HUES6 (cell line): ENCODE measurements around the gene CDK11B.

Source experiments
- H3K27ac ChIP-seq: 2 replicates; pipeline ENCODE4 v1.7.0; 2013; ENCODE audit warnings: low read depth, mild to moderate bottlenecking, low read length, inconsistent platforms
- H3K27me3 ChIP-seq: 2 replicates; pipeline ENCODE4 v1.6.1; 2013; ENCODE audit warnings: low read length; ENCODE audit not compliant: control insufficient read depth, insufficient read depth
- H3K36me3 ChIP-seq: 2 replicates; pipeline ENCODE4 v1.6.1; 2013; ENCODE audit warnings: low read length; ENCODE audit not compliant: control insufficient read depth, insufficient read depth
- H3K4me1 ChIP-seq: 2 replicates; pipeline ENCODE4 v1.6.1; 2013; ENCODE audit warnings: low read length; ENCODE audit not compliant: control insufficient read depth, insufficient read depth
- H3K4me3 ChIP-seq: 2 replicates; pipeline ENCODE4 v1.5.1; 2013; ENCODE audit warnings: low read depth, low read length
- H3K9ac ChIP-seq: one replicate; pipeline ENCODE4 v1.6.1; 2013; ENCODE audit warnings: mild to moderate bottlenecking, low read length
- H3K9me3 ChIP-seq: 2 replicates; pipeline ENCODE4 v1.6.1; 2013; ENCODE audit warnings: low read depth, low read length; ENCODE audit not compliant: control insufficient read depth, insufficient read depth

The CDK11B gene

DNA sequence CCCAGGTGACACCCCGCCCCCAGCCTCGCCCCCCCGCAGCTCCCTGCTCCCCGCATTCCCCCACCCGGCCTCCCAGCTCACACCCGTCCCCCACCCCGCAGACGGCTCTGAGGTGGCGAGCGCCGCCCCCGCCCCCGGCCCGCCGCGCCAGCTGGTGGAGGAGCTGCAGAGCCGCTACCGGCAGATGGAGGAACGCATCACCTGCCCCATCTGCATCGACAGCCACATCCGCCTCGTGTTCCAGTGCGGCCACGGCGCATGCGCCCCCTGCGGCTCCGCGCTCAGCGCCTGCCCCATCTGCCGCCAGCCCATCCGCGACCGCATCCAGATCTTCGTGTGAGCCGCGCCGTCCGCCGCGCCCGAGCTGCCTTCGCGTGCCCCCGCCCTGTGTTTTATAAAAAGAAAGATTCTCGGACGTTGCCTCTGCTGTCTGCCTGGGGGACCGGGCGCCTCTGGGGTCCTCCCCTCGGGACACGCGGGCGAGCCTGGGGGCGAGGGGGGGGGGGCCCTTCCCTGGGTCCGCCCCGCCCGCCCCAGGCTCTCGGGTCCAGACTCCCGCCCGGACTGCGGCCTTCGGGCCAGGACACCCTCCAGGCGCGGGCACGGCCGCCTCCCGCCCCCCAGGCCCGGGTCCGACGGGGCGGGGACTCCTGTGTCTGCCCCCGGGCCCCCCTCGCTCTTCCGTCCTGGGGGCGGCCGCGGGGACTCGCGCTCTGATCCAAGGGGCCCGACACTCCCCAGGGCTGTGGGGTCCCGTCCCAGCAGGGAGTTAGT lies 28.4 kb downstream of the CDK11B start:
- Histone ChIP-seq H3K9ac (no peak overlapping the region), H3K4me3 (peak overlapping the region; percentile 56), H3K9me3 (no peaks in the 10 kb centered on the region), H3K27me3 (peaks cover 16% of the 10 kb centered on the region), H3K4me1 (no peaks in the 10 kb centered on the region), H3K27ac (no peak overlapping the region), H3K36me3 (no peaks in the 10 kb centered on the region; the same call in 1 of the 2 replicates)

DNA sequence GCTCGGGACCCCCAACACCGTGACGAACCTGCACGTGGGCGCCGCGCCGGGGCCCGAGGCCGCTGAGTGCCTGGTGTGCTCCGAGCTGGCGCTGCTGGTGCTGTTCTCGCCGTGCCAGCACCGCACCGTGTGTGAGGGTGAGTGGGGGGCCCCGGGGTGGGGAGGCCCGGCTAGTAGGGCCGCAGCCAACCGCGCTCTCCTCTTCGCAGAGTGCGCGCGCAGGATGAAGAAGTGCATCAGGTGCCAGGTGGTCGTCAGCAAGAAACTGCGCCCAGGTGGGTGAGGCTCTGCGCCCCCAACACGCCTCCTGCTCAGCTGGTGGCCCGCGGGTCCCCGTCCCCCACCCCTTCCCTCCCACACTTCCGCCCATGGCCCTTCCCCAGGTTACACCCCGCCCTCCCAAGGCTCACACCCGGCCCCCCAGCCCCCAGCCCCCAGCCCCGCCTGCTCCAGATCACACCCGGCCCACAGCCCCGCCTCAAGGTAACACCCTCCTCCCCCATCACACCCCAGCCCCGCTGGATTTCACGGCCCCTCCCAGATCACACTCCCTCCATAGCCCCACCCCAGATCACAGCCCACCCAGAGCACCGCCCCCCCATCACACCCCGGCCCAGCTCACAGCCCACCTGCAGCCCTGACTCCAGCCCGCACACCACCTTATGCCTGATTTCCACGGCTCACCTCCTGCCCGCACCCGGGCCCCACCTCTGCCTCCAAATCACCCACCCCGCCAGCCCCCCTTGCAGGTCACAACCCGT lies 29.2 kb downstream of the CDK11B start:
- peak overlapping the region; percentile 44; the same call in 1 of the 2 replicates for H3K4me3 ChIP-seq
- H3K36me3 ChIP-seq: no peaks in the 10 kb centered on the region; the same call in 1 of the 2 replicates
- no peak overlapping the region for H3K27ac ChIP-seq
- no peak overlapping the region for H3K9ac ChIP-seq
- H3K4me1 ChIP-seq: no peaks in the 10 kb centered on the region
- no peaks in the 10 kb centered on the region for H3K9me3 ChIP-seq
- peaks cover 16% of the 10 kb centered on the region for H3K27me3 ChIP-seq

DNA sequence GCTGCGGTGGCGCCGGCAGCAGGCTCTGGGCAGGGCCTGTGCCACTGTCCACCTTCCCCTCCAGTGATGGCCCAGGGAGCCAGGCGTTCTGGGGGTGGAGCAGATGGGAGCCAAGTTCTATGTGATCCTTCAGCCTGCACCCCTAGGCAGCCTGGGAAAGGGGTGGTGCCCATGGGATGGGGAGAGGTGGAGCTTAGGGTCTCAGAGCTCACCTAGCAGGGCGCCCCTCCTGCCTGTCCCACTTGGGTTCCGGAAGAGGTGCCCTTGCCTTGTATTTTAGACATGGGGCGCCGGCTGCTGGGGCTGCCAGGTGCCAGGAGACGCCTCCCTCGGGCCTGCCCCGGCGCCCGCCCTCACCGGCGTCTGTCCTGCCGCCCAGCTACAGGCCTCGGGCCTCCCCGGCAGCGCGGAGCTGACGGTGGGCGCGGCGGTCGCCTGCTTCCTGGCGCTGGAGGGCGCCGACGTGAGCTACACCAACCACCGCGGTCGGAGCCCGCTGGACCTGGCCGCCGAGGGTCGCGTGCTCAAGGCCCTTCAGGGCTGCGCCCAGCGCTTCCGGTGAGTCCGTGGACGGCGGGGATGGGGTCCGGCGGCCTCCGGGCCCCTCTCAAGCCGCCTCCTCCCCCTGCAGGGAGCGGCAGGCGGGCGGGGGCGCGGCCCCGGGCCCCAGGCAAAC lies 29.9 kb downstream of the CDK11B start:
- peaks cover 16% of the 10 kb centered on the region for H3K27me3 ChIP-seq
- no peak overlapping the region for H3K27ac ChIP-seq
- no peak overlapping the region for H3K9ac ChIP-seq
- H3K4me1 ChIP-seq: no peaks in the 10 kb centered on the region
- H3K4me3 ChIP-seq: peak overlapping the region; percentile 44; the same call in 1 of the 2 replicates
- no peaks in the 10 kb centered on the region; the same call in 1 of the 2 replicates for H3K36me3 ChIP-seq
- H3K9me3 ChIP-seq: no peaks in the 10 kb centered on the region

DNA sequence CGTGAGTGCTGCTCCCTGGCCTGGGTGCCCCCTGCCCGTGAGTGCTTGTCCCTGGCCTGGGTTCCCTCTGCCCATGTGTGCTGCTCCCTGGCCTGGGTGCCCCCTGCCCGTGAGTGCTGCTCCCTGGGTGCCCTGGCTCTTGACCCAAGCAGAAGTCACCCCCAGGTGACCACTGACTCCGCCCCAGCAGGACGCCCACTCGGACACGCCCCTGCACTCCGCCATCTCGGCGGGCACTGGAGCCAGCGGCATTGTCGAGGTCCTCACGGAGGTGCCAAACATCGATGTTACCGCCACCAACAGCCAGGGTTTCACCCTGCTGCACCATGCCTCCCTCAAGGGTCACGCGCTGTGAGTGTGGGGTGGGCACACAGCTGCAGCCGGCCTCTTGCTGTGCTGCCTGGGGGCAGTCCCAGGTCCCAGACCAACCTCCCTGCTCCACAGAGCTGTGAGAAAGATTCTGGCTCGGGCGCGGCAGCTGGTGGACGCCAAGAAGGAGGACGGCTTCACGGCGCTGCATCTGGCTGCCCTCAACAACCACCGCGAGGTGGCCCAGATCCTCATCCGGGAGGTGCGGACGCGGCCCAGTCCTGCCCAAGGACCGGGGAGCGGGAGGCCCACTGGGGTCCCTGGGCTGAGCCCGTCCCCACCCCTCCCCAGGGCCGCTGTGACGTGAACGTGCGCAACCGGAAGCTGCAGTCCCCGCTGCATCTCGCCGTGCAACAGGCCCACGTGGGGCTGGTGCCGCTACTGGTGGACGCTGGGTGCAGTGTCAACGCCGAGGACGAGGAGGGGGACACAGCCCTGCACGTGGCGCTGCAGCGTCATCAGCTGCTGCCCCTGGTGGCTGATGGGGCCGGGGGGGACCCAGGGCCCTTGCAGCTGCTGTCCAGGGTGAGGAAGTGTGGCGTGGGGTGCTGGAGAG lies 30.7 kb downstream of the CDK11B start:
- Histone ChIP-seq H3K9me3 (no peaks in the 10 kb centered on the region), H3K4me3 (no peak overlapping the region; the same call in 1 of the 2 replicates), H3K4me1 (no peaks in the 10 kb centered on the region), H3K27ac (no peak overlapping the region), H3K36me3 (no peaks in the 10 kb centered on the region; the same call in 1 of the 2 replicates), H3K9ac (no peak overlapping the region), H3K27me3 (peaks cover 16% of the 10 kb centered on the region)

GRCh38 chr1:1627261-1627828 lies 31.5 kb downstream of the CDK11B start:
- Histone ChIP-seq H3K27ac (no peak overlapping the region), H3K4me1 (no peaks in the 10 kb centered on the region), H3K9ac (no peak overlapping the region)

GRCh38 chr1:1626207-1627141 lies 32.3 kb downstream of the CDK11B start:
- H3K4me1 ChIP-seq: no peaks in the 10 kb centered on the region
- no peak overlapping the region for H3K4me3 ChIP-seq
- H3K36me3 ChIP-seq: no peaks in the 10 kb centered on the region; the same call in 1 of the 2 replicates
- H3K27me3 ChIP-seq: peaks cover 7% of the 10 kb centered on the region
- H3K9ac ChIP-seq: no peak overlapping the region
- H3K9me3 ChIP-seq: no peaks in the 10 kb centered on the region
- H3K27ac ChIP-seq: no peak overlapping the region

More at GRCh38 chr1:1627261-1627828, 31.5 kb downstream of the CDK11B start:
- Histone ChIP-seq H3K36me3 (no peaks in the 10 kb centered on the region; the same call in 1 of the 2 replicates), H3K9me3 (no peaks in the 10 kb centered on the region), H3K4me3 (no peak overlapping the region), H3K27me3 (peaks cover 15% of the 10 kb centered on the region)

GRCh38 chr1:1625824-1626206 lies 33.0 kb downstream of the CDK11B start:
- Histone ChIP-seq H3K9ac (no peak overlapping the region), H3K36me3 (no peaks in the 10 kb centered on the region; the same call in 1 of the 2 replicates), H3K27ac (no peak overlapping the region), H3K27me3 (no peaks in the 10 kb centered on the region), H3K4me1 (no peaks in the 10 kb centered on the region), H3K9me3 (no peaks in the 10 kb centered on the region), H3K4me3 (no peak overlapping the region)

DNA sequence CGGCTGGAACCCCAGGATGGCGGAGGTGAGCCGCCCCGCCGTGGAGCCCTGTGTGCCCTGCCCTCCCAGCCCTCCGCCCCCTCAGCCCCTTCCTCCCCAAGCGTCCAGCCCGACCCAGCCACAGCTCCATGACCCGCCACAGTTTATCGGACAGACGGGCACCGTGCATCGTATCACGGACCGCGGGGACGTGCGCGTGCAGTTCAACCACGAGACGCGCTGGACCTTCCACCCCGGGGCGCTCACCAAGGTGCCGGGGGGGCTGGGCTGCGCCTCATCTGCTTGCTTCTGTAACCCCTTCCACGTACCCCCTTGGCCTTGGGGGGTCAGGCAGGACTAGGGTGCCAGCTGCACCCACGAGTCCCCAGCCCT lies 33.4 kb downstream of the CDK11B start:
- no peaks in the 10 kb centered on the region for H3K4me1 ChIP-seq
- no peaks in the 10 kb centered on the region; the same call in 1 of the 2 replicates for H3K36me3 ChIP-seq
- no peak overlapping the region for H3K4me3 ChIP-seq
- no peaks in the 10 kb centered on the region for H3K9me3 ChIP-seq
- no peak overlapping the region for H3K27ac ChIP-seq
- no peaks in the 10 kb centered on the region for H3K27me3 ChIP-seq
- H3K9ac ChIP-seq: no peak overlapping the region

GRCh38 chr1:1624443-1625403 lies 34.1 kb downstream of the CDK11B start:
- Histone ChIP-seq H3K9ac (no peak overlapping the region), H3K27me3 (no peaks in the 10 kb centered on the region), H3K4me3 (no peak overlapping the region), H3K36me3 (no peaks in the 10 kb centered on the region; the same call in 1 of the 2 replicates), H3K9me3 (no peaks in the 10 kb centered on the region), H3K27ac (no peak overlapping the region), H3K4me1 (no peaks in the 10 kb centered on the region)
